Smooth muscle cell (in vitro differentiated cells): Measurements from ENCODE around the gene C6orf58. TPM values are rescaled to one million over a fixed set of nuclear protein-coding genes. Genes with fewer than 3 reads are reported as not detected.
A peak's percentile ranks its signal among the peaks of the same experiment; 100 is the strongest.

ENCODE experiments used
- DNase-seq: peaks from one replicate; lab custom pipeline; 2025; ENCODE audit not compliant: unreplicated experiment; lab: John Stamatoyannopoulos, UW
- H2AFZ ChIP-seq: fragments of 200-600 bp; sonication (generic); 2 replicates; pipeline ENCODE4 v1.6.0; 2016; ENCODE audit warnings: antibody characterized with exemption, low read depth, mild to moderate bottlenecking
- H3F3A ChIP-seq: fragments of 200-600 bp; sonication (generic); 2 replicates; pipeline ENCODE4 v1.6.0; 2017; ENCODE audit warnings: antibody characterized with exemption, low read depth
- H3K27ac ChIP-seq: fragments of 200-600 bp; sonication (generic); 2 replicates; pipeline ENCODE4 v1.5.1; 2016; ENCODE audit warnings: low read depth, mild to moderate bottlenecking
- H3K27me3 ChIP-seq: fragments of 200-600 bp; sonication (generic); 2 replicates; pipeline ENCODE4 v1.6.1; 2016; ENCODE audit warnings: low read depth, mild to moderate bottlenecking
- H3K36me3 ChIP-seq: fragments of 200-600 bp; sonication (generic); 2 replicates; pipeline ENCODE4 v1.5.1; 2016; ENCODE audit warnings: low read depth
- H3K4me1 ChIP-seq: fragments of 200-600 bp; sonication (generic); 2 replicates; pipeline ENCODE4 v1.5.1; 2016; ENCODE audit warnings: low read depth
- H3K4me2 ChIP-seq: fragments of 200-600 bp; sonication (generic); 2 replicates; pipeline ENCODE4 v1.6.0; 2016; ENCODE audit warnings: mild to moderate bottlenecking
- H3K4me3 ChIP-seq: fragments of 200-600 bp; sonication (generic); 2 replicates; pipeline ENCODE4 v1.5.1; 2016; ENCODE audit warnings: mild to moderate bottlenecking
- H3K79me2 ChIP-seq: fragments of 200-600 bp; sonication (generic); 2 replicates; pipeline ENCODE4 v1.6.0; 2016; ENCODE audit warnings: low read depth, mild to moderate bottlenecking
- H3K9ac ChIP-seq: fragments of 200-600 bp; sonication (generic); 2 replicates; pipeline ENCODE4 v1.6.0; 2016; ENCODE audit warnings: low read depth
- H3K9me3 ChIP-seq: fragments of 200-600 bp; sonication (generic); replicated peaks from 2 replicates; pipeline ENCODE4 v1.5.1; 2016; ENCODE audit warnings: low read depth
- H4K20me1 ChIP-seq: fragments of 200-600 bp; sonication (generic); 2 replicates; pipeline ENCODE4 v1.6.0; 2016; ENCODE audit warnings: low read depth
- CTCF ChIP-seq: fragments of 200-600 bp; sonication (generic); IDR thresholded peaks from 2 replicates; pipeline ENCODE4 v1.5.1; 2017; ENCODE audit warnings: borderline replicate concordance, mild to moderate bottlenecking, antibody characterized with exemption; ENCODE audit not compliant: insufficient read depth, poor library complexity, severe bottlenecking
- WGBS: methylation state at CpG from one replicate; pipeline ENCODE4 v1.1.7; 2016; ENCODE audit warnings: low lambda C conversion rate; 5-methylcytosine and 5-hydroxymethylcytosine counted together
- polyA plus RNA-seq: library from polyadenylated mRNA; unstranded; fragments of >200 nt; fragmentation: Nextera tagmentation; extraction: Ambion mirVana; gene quantifications from 2 replicates; pipeline ENCODE4 v1.2.1, GENCODE V29; 2016
- total RNA-seq: library from RNA; depleted of rRNA; stranded (reverse); fragments of >200 nt; gene quantifications from 2 replicates; pipeline ENCODE4 v1.2.3, GENCODE V29; 2014

C6orf58 gene
- total and polyA plus RNA-seq, 2 experiments from 2014 or later = not detected

DNA sequence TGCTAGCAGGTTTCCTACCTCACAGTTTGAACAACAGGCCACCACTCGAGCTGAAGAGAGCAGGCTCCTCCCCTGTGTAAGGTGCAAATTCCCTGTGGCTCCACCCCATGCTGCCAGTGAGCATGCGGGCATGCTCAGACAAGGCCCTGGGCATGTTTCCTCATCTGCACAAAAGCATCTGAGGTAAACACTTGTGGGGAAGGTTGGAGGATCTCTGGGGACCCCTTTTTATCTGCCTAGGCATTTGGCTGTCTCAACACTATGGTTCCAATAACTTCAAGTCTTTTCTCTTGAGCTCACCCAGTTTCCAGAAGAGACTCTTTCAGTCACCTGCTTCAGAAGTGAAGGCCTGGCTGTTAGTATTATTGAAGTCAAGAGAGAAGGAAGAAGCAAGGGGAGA lies 9.4 kb downstream of the C6orf58 start:
- H3K9me3 ChIP-seq = no peaks in the 10 kb centered on the region
- no peak overlapping the region for H3K4me3 ChIP-seq
- H3K36me3 ChIP-seq = no peaks in the 10 kb centered on the region
- no peaks in the 10 kb centered on the region for H3K27me3 ChIP-seq
- H3K27ac ChIP-seq = no peak overlapping the region
- DNase-seq = no peak
- no peaks in the 10 kb centered on the region for H3K79me2 ChIP-seq
- 7% methylated on average over 2 of the region's 2 CpGs for WGBS
- no peak overlapping the region for H3K4me2 ChIP-seq
- H3K9ac ChIP-seq = no peak overlapping the region
- TF ChIP-seq CTCF = no peak
- no peak overlapping the region for H2AFZ ChIP-seq
- H3K4me1 ChIP-seq = no peaks in the 10 kb centered on the region
- H3F3A ChIP-seq = no peaks in the 10 kb centered on the region
- no peaks in the 10 kb centered on the region for H4K20me1 ChIP-seq

GRCh38 chr6:127587875-127588274 lies 10.9 kb downstream of the C6orf58 start:
- Histone ChIP-seq H3K36me3 (no peaks in the 10 kb centered on the region), H3K4me2 (no peak overlapping the region), H3K9ac (no peak overlapping the region), H3K27me3 (no peaks in the 10 kb centered on the region), H3K27ac (no peak overlapping the region), H4K20me1 (no peaks in the 10 kb centered on the region), H3K9me3 (no peaks in the 10 kb centered on the region), H3K4me1 (no peaks in the 10 kb centered on the region), H3F3A (no peaks in the 10 kb centered on the region), H3K79me2 (no peaks in the 10 kb centered on the region), H3K4me3 (no peak overlapping the region), H2AFZ (peak overlapping the region; percentile 37)
- WGBS = 57% methylated on average over 2 of the region's 2 CpGs
- DNase-seq = no peak
- no peak for TF ChIP-seq CTCF

DNA sequence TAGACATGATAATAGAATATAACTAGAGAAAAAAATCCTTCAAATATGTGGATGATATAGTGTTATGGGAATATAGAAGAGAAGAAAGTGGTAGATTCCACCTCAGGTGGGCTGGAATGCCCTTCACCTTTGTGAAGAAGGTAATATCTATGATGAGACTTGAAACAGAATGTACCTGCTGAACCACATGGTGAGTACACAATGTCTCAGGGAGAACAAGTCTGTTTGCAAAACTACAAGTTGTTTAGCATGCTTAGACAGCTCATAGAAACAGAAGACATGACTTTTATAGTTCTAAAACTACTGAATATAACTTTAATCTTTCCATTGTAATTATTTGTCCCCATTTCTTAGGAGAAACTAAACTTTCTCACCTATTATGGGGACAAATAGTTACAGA lies 12.2 kb downstream of the C6orf58 start:
- TF ChIP-seq CTCF = no peak

DNA sequence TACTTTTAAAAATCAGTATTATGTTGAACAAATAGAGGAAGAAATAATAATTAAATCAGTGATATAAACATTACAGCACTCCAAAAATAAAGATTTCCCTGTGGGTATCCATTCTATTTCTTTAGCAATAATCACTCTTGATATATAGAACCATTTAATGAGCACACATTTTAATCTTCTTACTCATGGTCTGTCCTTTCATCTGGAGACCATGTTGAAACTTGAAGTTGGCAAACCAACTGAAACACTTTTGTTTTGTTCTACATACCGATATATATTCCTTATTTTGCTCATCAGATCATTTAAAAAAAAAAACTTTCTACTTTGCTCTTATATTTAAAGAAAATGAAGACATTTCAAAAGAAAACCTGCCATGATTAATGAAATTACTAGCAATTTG lies 13.4 kb downstream of the C6orf58 start:
- no peaks in the 10 kb centered on the region for H3K36me3 ChIP-seq
- H3K4me1 ChIP-seq = no peaks in the 10 kb centered on the region
- no peaks in the 10 kb centered on the region for H3F3A ChIP-seq
- H3K79me2 ChIP-seq = no peaks in the 10 kb centered on the region
- H3K27me3 ChIP-seq = no peaks in the 10 kb centered on the region
- no peak for DNase-seq
- no peaks in the 10 kb centered on the region for H4K20me1 ChIP-seq
- H3K4me2 ChIP-seq = no peak overlapping the region
- no peak overlapping the region for H3K4me3 ChIP-seq
- H3K9me3 ChIP-seq = no peaks in the 10 kb centered on the region
- TF ChIP-seq CTCF = no peak
- H2AFZ ChIP-seq = no peak overlapping the region
- 87% methylated on average over 1 of the region's 1 CpG for WGBS
- no peak overlapping the region for H3K27ac ChIP-seq
- no peak overlapping the region for H3K9ac ChIP-seq

More for the DNA sequence above, 12.2 kb downstream of the C6orf58 start:
- no peak overlapping the region for H3K4me2 ChIP-seq
- H3K36me3 ChIP-seq = no peaks in the 10 kb centered on the region
- no peak overlapping the region for H3K4me3 ChIP-seq
- no peaks in the 10 kb centered on the region for H3K4me1 ChIP-seq
- H3K9ac ChIP-seq = no peak overlapping the region
- no peaks in the 10 kb centered on the region for H4K20me1 ChIP-seq
- DNase-seq = no peak
- H3K27me3 ChIP-seq = no peaks in the 10 kb centered on the region
- H3K9me3 ChIP-seq = no peaks in the 10 kb centered on the region
- H3K27ac ChIP-seq = no peak overlapping the region
- no peak overlapping the region for H2AFZ ChIP-seq
- no peaks in the 10 kb centered on the region for H3K79me2 ChIP-seq
- H3F3A ChIP-seq = no peaks in the 10 kb centered on the region
